GM19372 (cell line): Measurements from ENCODE around the gene HDAC4.

Source experiments
- ATAC-seq: cut with Tn5 transposase; IDR thresholded peaks from one replicate; pipeline ENCODE4 v1.9.1; 2021; ENCODE audit warnings: mild to moderate bottlenecking, low read depth, moderate library complexity; ENCODE audit not compliant: unreplicated experiment

Gene HDAC4

GRCh38 chr2:239197146-239197545 lies 203.7 kb downstream of the HDAC4 start:
- ATAC-seq: no peak

- ATAC-seq: no peak
Measured at GRCh38 chr2:239196474-239197021, 204.3 kb downstream of the HDAC4 start.

- no peak for ATAC-seq
Measured at GRCh38 chr2:239195992-239196391, 204.8 kb downstream of the HDAC4 start.

GRCh38 chr2:239195318-239195871 lies 205.4 kb downstream of the HDAC4 start:
- no peak for ATAC-seq

- ATAC-seq: no peak
Measured at GRCh38 chr2:239194731-239195317, 206.0 kb downstream of the HDAC4 start.

- no peak for ATAC-seq
Measured at GRCh38 chr2:239193925-239194677, 206.7 kb downstream of the HDAC4 start.

- no peak for ATAC-seq
Measured at GRCh38 chr2:239193401-239193811, 207.4 kb downstream of the HDAC4 start.

GRCh38 chr2:239192975-239193374 lies 207.8 kb downstream of the HDAC4 start:
- no peak for ATAC-seq

GRCh38 chr2:239192456-239192855 lies 208.4 kb downstream of the HDAC4 start:
- no peak for ATAC-seq

GRCh38 chr2:239190921-239191885 lies 209.6 kb downstream of the HDAC4 start:
- no peak for ATAC-seq

- no peak for ATAC-seq
Measured at GRCh38 chr2:239190361-239190760, 210.5 kb downstream of the HDAC4 start.

GRCh38 chr2:239189711-239190131 lies 211.1 kb downstream of the HDAC4 start:
- no peak for ATAC-seq

- ATAC-seq: no peak
Measured at GRCh38 chr2:239188536-239188935, 212.3 kb downstream of the HDAC4 start.

- ATAC-seq: no peak
Measured at GRCh38 chr2:239187464-239188253, 213.2 kb downstream of the HDAC4 start.

GRCh38 chr2:239186516-239187357 lies 214.1 kb downstream of the HDAC4 start:
- ATAC-seq: no peak

- no peak for ATAC-seq
Measured at GRCh38 chr2:239184968-239185903, 215.6 kb downstream of the HDAC4 start.

GRCh38 chr2:239184179-239184578 lies 216.6 kb downstream of the HDAC4 start:
- no peak for ATAC-seq
